Erythroblast (primary cell): Measurements from ENCODE around the gene PTEN.

Experiments used
- GATA1 ChIP-seq: IDR thresholded peaks from 2 replicates; pipeline ENCODE4 v1.6.1; 2011; ENCODE audit warnings: low read depth, mild to moderate bottlenecking, control low read depth, low read length, moderate library complexity
- POLR2A ChIP-seq: IDR thresholded peaks from 2 replicates; pipeline ENCODE4 v1.6.1; 2011; ENCODE audit warnings: mild to moderate bottlenecking, low read length

DNA sequence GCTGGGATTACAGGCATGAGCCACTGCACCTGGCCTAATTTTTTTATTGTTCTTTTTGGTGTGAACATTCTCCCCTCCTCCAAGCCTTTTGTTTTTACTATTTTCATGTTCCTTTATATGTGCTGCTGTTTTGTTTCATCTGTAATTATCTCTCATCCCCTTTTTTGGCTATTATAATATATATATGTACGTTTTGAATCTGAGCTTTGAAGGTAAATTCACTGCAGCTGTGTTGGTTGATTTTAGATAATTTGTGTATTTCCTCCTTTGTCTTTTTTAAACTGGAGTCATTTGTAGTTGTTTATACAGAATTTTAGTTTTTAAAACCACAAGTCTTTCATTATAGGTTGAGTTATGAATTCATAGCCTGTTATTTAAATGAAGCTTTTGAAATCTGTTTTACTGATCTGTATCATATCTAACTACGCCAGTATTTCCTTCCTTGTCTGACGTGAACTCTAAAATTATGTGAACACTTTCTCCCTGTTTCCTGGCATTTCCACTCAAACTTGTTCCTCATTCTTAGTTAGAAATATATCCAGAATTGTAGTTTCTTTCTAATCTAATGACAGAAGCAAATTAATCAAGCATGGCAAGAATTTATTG, 54.9 kb downstream of the PTEN start:
- TF ChIP-seq POLR2A = no peak
- TF ChIP-seq GATA1 = no peak
